NCI-H1436 treated with DMSO at 0.1 percent for 48 hours (cell line): ENCODE results near the gene CDX2.

Experiments
- DNase-seq: peaks from one replicate; lab custom pipeline; 2025; lab: John Stamatoyannopoulos, UW

Gene CDX2

DNA sequence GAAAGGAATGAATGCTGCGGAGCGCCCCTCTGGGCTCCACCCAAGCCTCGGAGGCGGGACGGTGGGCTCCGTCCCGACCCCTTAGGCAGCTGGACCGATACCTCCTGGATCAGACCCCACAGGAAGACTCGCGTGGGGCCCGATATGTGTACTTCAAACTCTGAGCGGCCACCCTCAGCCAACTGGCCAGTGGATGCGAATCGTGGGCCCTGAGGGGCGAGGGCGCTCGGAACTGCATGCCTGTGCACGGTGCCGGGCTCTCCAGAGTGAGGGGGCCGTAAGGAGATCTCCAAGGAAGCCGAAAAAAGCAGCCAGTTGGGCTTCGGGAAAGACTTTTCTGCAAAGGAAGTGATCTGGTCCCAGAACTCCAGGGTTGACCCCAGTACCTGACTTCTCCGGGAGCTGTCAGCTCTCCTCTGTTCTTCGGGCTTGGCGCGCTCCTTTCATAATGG, 40.7 kb downstream of the CDX2 start:
- no peak for DNase-seq

DNA sequence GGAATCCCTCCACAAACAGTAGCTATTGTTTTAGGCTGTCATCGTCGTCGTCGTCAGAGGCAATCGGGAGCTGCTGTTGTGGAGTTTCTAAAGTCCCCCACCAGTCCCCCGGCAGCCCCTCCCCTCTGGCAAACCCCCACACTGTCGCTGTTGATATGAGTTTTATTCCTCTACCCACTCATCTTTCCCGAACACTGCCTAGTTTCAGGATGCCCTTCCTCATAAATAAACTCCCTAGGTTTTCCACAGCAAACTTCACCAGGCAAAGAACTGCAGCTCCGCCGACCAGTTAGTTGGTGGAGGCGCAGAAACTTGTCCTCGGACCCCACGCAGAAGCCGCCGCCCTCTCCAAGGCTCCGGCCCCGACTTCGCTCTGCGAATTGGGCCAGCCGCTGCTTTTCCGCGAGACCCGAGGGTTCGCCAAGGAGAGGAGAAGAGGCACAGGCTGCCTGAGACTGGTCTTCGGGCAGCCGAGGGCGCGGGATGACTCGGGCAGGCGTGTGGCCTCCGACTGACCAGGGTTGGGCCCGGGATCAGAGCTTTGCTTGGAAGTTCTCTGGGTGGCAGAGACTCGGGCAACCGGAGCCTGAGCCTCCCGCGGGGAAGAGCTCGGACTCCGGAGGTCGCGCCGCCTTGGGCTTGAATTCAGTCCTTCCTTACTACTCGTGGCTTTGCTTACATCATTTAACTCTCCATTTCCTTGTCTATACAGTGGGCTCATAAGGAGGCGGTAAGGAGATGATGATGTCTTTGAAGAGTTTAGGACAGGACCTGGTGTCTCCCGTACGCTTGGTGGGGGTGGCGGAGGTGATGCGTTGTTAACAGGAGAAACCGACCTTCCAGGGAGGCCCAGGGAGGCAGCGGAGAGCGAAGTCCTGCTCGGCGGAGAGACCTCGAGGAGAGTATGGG, 41.4 kb downstream of the CDX2 start:
- DNase-seq, result no peak

DNA sequence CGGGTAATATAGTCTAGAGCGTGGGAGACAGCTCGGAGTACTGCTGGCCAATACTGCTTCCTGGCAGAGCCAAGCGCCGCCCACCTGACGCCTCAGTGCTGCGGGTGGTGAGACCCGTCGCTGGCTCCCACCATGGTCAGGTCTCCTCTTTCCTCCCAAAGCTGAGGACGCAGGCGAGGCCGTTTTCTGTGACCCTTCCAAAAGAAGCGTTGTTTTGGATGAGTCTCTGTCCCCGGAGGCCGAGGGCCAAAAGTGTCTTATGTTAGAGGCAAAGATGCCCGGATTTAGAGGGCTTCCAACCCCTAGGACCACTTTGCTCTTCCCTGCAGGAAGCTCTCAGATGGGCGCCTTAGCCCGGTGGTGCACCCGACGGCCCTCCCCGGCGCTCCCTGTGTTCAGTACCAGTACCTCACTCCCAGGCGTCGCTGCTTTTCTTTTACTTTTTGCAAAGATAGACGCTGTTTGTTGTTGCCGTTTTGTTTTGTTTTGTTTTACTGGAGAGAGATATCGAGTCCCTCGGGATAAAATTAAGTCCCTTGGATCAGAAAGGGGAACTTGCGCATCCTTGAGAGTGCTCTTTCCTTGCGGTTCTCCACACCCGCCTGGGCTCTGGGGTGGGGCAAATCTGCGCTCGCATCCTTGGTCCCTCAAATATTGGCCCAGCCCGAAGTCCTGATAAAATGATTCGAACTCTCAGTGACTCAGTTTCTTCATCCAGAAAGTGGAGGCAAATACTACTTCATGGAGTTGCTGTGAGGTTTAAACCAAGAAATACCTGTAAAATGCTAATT, 42.3 kb downstream of the CDX2 start:
- DNase-seq, result no peak

DNA sequence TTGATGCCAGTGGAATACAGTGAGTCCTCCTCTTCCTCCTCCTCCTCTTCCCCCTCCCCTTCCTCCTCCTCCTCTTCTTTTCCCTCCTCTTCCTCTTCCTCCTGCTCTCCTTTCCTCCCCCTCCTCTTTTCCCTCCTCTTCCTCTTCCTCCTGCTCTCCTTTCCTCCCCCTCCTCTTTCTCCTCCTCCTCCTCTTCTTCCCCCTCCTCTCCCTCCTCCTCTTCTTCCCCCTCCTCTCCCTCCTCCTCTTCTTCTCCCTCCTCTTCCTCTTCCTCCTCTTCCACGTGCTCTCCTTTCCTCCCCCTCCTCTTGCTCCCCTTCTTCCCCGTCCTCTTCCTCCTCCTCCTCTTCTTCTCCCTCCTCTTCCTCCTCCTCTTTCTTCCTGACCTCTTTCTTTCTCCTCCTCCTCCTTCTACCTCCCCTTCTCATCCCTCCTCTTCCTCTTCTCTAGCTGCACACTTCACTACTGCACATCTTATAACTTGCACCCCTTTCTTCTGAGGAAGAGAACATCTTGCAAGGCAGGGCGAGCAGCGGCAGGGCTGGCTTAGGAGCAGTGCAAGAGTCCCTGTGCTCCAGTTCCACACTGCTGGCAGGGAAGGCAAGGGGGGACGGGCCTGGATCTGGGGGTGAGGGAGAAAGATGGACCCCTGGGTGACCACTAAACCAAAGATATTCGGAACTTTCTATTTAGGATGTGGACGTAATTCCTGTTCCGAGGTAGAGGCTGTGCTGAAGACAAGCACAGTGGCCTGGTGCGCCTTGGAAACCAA, 43.7 kb downstream of the CDX2 start:
- no peak for DNase-seq

DNA sequence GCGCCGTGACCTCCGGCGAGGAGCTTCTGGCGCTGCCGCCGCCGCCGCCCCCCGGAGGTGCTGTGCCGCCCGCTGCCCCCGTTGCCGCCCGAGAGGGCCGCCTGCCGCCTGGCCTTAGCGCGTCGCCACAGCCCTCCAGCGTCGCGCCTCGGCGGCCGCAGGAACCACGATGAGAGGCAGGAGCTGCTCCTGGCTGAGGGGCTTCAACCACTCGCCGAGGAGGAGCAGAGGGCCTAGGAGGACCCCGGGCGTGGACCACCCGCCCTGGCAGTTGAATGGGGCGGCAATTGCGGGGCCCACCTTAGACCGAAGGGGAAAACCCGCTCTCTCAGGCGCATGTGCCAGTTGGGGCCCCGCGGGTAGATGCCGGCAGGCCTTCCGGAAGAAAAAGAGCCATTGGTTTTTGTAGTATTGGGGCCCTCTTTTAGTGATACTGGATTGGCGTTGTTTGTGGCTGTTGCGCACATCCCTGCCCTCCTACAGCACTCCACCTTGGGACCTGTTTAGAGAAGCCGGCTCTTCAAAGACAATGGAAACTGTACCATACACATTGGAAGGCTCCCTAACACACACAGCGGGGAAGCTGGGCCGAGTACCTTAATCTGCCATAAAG, 44.5 kb downstream of the CDX2 start:
- DNase-seq, result no peak

DNA sequence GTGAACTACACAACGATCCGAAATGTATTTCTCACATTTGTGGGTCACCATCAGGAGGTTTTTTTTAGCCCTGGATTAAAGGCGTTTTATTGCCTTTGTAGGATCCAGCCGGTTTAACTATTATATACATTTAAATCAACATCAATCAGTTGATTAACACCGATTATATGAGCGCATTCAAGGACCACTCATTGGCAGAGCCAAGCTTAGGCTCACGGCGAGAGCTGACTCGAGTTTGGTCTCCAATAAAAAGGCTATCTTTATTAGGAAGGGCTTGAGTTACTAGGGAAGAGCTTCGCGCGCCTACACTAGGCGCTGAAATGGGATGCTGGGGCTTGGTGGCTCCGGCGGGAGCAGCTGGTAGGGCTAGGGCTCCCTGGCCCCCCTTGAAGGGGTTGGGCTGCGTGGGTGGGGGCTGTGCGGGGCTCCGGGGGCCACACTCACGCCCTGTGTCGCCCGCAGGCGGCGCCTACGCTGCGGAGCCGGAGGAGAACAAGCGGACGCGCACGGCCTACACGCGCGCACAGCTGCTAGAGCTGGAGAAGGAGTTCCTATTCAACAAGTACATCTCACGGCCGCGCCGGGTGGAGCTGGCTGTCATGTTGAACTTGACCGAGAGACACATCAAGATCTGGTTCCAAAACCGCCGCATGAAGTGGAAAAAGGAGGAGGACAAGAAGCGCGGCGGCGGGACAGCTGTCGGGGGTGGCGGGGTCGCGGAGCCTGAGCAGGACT, 45.2 kb downstream of the CDX2 start:
- DNase-seq, result no peak

DNA sequence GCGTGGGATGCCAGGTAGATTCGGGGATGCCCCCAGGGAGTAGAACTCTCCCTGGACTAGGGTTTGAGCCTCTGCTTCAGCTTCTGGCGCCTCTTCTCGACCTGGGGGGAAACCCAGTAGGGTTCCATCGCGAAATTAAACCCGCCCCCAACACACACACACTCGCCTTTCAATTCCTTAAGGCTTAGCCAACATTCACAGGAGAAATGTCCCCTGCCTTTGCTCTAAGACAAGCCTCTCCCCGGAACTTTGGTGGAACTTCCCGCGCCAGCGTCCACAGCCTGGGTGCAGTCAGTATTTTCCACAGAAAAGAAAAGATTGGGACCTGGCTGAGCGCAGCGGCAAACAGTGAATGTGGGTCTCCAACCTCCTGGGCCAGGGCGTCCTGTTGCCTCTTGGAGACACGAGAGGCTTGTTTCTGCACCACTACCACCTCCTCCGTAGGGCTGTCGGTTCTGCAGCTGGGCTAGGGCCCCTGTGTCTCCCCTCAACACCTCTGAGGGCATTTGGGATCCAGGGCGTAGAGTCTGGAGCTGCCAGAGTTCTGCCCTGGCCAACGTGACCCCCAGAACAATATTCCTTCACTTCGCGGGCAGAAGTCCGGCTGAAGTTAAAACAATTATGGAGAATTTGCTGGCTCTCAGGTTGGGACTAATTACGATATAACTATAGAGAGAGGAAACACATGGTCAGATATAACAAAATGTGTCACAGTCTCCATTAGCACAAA, 46.1 kb downstream of the CDX2 start:
- no peak for DNase-seq

DNA sequence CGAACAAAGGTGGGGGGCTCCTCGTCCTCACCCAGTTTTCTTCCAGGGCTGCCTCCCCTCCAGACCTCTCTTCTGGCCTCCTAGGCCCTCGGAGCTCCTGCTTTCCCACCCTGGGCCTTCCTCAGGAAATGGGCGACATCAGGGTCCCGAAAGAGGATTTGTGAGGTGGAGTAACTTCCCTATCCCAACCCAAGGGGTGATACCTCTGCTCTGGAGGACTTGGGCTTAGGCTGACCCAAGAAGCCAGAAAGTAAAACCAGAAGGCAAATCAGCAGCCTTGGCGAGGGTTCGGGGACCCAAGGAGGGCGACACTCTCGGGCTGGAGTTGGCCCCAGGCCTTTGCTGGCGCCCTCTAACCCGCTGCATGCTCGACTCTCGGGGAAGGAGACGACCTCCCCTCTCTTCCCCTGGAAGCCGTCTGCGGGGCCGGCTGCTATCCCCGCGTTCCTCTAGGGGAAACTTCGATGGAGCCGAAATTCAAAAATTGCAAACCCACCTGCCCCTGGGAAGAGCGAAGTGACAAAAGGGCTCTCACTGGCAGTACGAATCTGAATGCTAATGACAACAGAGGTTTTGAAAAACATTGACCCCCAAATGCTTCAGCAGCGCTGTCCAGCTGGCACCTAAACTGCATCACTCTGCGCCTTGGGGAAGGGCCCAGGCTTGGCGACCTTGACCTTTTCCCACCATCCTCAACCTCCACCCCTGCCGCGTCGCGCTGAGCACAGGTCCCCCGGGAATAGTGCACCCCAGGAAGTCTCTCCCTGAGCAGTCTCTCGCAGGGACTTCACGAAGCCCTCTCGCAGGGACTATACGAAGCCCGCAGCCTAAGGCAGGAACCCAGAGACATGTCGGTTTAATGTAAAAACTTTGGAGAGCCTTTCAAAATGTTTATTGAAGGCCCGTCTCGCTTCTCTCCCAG, 46.9 kb downstream of the CDX2 start:
- no peak for DNase-seq

DNA sequence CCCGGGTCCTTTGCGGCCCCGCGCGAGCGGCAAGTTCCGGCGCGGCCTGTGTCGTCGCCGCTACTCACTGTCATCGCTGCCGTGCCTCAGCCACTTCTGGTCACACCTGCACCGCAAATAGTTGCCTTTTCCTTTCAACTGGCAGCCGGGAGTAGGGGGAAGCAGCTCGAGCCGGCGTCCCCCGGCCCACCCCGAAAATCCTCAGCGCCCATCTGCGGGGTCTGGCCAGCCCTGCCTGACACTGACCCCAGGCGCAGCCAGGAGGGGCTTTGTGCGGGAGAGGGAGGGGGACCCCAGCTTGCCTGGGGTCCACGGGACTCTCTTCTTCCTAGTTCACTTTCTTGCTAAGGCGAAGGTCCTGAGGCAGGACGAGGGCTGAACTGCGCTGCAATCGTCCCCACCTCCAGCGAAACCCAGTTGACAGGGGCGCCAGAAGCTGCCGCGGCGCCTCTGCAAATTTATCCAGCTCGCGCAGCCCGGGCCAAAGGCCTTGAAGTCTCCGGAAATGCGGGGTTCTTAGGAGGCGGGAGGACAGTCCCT, 47.6 kb downstream of the CDX2 start:
- DNase-seq, result no peak

DNA sequence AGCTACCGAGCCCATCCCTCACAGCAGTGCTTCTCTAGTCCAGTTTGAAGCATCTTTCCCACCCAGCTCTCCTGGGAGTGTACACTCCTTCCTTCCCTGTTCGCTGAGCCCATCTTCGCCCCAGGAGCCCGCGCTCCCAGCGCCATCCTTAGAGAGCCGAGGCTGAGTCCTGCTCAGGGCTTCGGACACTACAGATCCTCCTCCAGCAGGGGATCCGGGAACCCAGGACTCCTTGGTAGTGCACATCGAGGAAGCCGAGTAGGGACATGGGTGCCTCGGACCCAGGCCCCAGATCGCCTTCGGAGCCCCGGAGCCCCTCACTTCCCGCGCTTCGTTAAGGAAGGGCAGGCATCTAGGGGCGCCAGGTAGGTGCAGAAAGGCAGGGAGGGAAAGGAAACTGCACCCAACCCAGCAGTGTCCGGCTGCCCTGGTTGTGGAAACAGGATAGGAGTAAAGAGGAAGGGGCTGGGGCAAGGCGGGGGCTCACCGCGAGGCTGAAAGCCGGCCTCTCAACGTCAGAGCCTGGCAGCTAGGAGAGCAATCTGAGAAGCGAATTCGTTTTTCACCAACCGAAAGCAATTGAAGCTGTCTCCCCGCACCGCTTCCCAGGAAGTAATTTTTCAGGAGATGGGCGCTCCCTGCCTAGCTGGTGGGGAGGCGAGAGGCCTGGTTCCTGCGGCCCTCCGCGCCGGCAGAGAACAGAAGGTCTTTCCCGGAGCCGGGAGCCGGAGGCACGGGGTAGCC, 48.3 kb downstream of the CDX2 start:
- no peak for DNase-seq

DNA sequence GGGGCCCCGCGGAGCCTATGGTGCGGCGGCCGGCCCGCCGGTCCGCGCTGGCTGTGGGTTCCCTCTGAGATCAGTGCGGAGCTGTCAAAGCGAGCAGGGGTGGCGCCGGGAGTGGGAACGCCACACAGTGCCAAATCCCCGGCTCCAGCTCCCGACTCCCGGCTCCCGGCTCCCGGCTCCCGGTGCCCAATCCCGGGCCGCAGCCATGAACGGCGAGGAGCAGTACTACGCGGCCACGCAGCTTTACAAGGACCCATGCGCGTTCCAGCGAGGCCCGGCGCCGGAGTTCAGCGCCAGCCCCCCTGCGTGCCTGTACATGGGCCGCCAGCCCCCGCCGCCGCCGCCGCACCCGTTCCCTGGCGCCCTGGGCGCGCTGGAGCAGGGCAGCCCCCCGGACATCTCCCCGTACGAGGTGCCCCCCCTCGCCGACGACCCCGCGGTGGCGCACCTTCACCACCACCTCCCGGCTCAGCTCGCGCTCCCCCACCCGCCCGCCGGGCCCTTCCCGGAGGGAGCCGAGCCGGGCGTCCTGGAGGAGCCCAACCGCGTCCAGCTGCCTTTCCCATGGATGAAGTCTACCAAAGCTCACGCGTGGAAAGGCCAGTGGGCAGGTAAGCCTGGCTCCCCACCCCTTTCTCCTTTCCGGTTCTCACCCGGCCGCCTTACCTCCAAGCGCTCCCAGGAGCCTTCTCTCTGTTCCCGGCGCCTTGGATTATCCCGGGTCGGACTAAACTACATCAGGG, 49.0 kb downstream of the CDX2 start, which contains the start of gene PDX1:
Gene PDX1 (plus strand): TSS at position 67 of the 743 bp plus-strand sequence. CDS start 139 bp downstream, at position 206.
- DNase-seq, result no peak

DNA sequence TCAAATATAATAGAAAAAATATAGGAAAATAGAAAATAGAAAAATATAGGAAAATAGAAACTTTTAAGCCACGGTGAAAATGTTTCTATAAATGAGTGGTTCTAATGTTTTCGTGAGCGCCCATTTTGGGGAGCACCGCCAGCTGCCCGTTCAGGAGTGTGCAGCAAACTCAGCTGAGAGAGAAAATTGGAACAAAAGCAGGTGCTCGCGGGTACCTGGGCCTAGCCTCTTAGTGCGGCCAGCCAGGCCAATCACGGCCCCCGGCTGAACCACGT, 49.5 kb downstream of the CDX2 start:
- no peak for DNase-seq

DNA sequence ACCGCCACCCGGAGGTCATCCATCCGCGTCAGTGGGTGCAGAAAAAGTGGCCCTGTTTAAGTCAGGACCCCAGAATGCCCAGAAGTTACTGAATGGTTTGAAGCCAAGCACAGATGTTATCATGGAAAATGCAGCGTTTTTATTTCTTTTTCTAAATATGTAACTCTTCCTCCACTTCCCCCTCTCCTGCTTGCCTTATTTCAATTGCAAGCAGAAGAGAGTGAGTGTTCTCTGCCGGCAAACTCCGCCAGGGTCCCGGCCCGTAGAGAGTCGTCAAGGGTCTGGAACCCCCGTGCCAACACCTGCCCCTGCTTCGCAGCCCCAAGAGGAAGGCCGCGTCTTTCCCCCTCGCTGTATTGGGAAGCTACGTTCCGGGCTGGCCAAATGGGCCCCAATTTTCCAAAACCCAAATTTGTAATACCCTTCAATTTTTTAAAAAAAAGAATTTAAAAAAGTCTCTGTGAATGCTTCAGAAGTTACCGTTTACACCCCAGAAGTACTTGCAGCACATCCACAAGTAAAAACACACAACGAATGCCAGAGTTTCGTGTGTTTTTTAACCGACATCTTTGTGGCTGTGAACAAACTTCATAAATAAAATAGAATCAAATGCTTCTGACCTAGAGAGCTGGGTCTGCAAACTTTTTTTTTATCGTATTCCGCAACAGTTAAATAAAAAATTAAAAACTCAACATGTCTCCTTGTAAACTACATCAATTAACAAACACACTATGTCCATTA, 50.0 kb downstream of the CDX2 start:
- DNase-seq, result no peak

DNA sequence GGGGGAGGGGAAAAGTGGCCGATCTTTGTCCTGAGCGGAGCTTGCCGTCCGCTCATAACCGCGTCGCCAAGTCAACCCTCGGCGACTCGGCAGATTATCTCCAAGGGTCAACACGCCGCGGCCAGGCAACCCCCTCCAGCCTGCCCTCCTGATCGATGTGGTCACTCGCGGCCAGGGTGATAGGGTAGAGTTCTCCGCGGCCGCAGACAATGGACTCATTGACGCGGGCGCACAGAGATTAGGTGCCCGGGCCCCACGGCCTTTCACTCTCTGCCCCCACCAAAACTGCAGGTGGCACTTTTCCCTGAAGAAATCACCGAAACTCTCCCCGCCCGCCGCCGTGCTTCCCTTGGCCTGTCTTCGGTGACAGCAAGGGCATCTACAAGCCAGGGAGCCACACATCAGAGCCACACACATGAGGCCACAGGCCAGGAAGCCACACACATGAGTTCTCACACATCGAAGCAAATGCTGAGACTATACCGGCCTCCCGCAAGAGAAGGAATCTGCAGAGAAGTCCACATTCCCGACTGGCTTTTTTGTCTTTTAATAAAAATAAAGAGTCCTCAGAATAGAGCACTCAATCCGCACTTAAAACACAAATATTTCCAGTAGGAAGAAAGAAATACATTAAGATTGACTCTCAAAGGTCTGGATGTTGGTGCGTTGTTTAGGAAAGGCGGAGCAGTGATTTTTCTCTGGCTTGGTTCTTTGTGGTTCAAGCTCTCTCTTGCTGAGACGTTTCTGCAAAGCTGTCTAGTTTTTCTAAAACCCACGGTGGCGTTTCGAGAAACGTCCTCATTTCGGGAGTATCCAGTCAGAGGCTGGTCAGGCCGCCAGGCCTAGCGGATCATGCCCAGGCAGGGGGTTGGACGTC, 50.8 kb downstream of the CDX2 start:
- DNase-seq, result no peak

DNA sequence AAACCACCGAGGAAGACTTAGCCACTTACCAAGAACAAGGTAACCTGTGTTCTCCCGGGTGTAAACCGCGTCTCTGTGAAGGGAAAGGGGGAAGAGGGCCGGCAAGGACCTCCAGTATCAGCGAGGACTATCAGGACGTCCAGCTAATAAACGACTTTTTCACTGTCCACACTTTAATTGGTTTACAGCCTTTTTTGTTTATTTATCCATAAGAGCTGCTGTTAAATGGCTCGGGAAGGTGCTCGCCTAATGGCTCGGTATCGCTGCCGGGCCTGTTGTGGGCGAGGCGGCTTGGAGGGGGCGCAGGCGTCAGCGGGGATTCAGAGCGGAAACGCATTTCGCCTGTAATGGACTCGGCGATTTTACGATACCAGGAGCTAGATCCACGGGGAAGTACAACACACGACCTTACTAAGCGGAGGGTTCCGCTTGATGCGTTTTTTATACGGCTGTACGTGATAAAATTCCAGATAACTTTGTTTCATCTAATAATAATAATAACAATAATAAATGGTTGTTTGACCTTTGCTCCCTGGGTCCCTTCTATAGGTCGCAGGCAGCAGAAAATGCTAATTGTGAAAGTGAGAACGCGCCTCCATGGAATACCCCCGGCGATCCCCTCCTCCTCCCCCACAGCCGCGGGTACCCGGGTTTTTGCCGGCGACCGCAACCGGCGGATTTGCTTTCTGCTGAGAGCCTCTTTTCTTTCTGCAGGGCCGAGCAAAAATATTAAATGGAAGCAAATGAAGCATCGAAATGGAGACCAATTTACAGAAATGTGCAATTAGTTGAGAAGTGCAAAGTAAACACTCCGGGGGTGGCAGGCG, 51.8 kb downstream of the CDX2 start:
- DNase-seq, result no peak
